Activated effector memory CD4-positive, alpha-beta T cell treated with anti-CD3 and anti-CD28 coated beads, Interleukin-2, amount 50 U/mL, for 16 hours (primary cell): ENCODE measurements around the gene KCMF1.

Experiments used
- DNase-seq: peaks from one replicate; pipeline ENCODE4 v3.0.0-alpha.2; 2020

KCMF1 gene

GRCh38 chr2:85032621-85033020, 61.7 kb downstream of the KCMF1 start:
- DNase-seq, result no peak

- no peak for DNase-seq
These were observed 62.4 kb downstream of the KCMF1 start for GRCh38 chr2:85033388-85033787.

- DNase-seq, result no peak
These were observed 63.2 kb downstream of the KCMF1 start for GRCh38 chr2:85034158-85034557.

- no peak for DNase-seq
These were observed 66.7 kb downstream of the KCMF1 start for GRCh38 chr2:85037622-85038021.

GRCh38 chr2:85042330-85042729, 71.4 kb downstream of the KCMF1 start:
- no peak for DNase-seq

- no peak for DNase-seq
These were observed 77.6 kb downstream of the KCMF1 start for GRCh38 chr2:85048534-85048933.

GRCh38 chr2:85049236-85049635, 78.3 kb downstream of the KCMF1 start:
- no peak for DNase-seq

- DNase-seq, result no peak
These were observed 82.8 kb downstream of the KCMF1 start for GRCh38 chr2:85053802-85054201.

GRCh38 chr2:85057226-85057962, 86.4 kb downstream of the KCMF1 start:
- no peak for DNase-seq

- no peak for DNase-seq
These were observed 90.9 kb downstream of the KCMF1 start for GRCh38 chr2:85061896-85062295.

GRCh38 chr2:85062565-85062964, 91.6 kb downstream of the KCMF1 start:
- DNase-seq, result no peak

GRCh38 chr2:85063981-85064599, 93.1 kb downstream of the KCMF1 start:
- DNase-seq, result no peak

GRCh38 chr2:85064927-85065577, 94.1 kb downstream of the KCMF1 start:
- no peak for DNase-seq

- DNase-seq, result no peak
These were observed 95.2 kb downstream of the KCMF1 start for GRCh38 chr2:85066006-85066740.

- DNase-seq, result peak; percentile 69
These were observed 96.0 kb downstream of the KCMF1 start for GRCh38 chr2:85066874-85067351.

- no peak for DNase-seq
These were observed 100.1 kb downstream of the KCMF1 start for GRCh38 chr2:85071096-85071495.

- DNase-seq, result no peak
These were observed 102.1 kb downstream of the KCMF1 start for GRCh38 chr2:85073033-85073432.

- DNase-seq, result no peak
These were observed 105.8 kb downstream of the KCMF1 start for GRCh38 chr2:85076618-85077274.

- DNase-seq, result no peak
These were observed 107.0 kb downstream of the KCMF1 start for GRCh38 chr2:85077859-85078419.

GRCh38 chr2:85078536-85078935, 107.6 kb downstream of the KCMF1 start:
- no peak for DNase-seq

GRCh38 chr2:85083092-85083491, 112.1 kb downstream of the KCMF1 start:
- DNase-seq, result no peak

- DNase-seq, result no peak
These were observed 114.6 kb downstream of the KCMF1 start for GRCh38 chr2:85085563-85085962.
